ENCODE results near the gene UCHL1.

GRCh38 chr4:41209901-41210300 lies 46.8 kb upstream of the UCHL1 start:
- TF ChIP-seq FOXP2 (optimal IDR thresholded peaks at IDR 0.05; ENCODE audit: control extremely low read depth, extremely low read length, insufficient read depth) (no peak), POLR2AphosphoS5 (IDR thresholded peaks at IDR 0.05; ENCODE audit: borderline replicate concordance, low read depth, low read length) (no peak), EZH2 (IDR thresholded peaks at IDR 0.05) (no peak)

Measured in SK-N-MC (cell line).